Stimulated activated CD4-positive, alpha-beta T cell treated with anti-CD3 and anti-CD28 coated beads, Interleukin-2, amount 100 ng/mL, for 48 hours (primary cell): ENCODE results near the gene POC5.
"Not testable (repeated sequence)": the region's sequence is repeated elsewhere in the genome, so short reads cannot be mapped to it uniquely, and the experiment has no call there.

ENCODE experiments used
- DNase-seq, 2 donors: peaks; one replicate each; pipeline ENCODE4 v3.0.0-alpha.2; 2020

Gene POC5, protein sequence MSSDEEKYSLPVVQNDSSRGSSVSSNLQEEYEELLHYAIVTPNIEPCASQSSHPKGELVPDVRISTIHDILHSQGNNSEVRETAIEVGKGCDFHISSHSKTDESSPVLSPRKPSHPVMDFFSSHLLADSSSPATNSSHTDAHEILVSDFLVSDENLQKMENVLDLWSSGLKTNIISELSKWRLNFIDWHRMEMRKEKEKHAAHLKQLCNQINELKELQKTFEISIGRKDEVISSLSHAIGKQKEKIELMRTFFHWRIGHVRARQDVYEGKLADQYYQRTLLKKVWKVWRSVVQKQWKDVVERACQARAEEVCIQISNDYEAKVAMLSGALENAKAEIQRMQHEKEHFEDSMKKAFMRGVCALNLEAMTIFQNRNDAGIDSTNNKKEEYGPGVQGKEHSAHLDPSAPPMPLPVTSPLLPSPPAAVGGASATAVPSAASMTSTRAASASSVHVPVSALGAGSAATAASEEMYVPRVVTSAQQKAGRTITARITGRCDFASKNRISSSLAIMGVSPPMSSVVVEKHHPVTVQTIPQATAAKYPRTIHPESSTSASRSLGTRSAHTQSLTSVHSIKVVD

DNA sequence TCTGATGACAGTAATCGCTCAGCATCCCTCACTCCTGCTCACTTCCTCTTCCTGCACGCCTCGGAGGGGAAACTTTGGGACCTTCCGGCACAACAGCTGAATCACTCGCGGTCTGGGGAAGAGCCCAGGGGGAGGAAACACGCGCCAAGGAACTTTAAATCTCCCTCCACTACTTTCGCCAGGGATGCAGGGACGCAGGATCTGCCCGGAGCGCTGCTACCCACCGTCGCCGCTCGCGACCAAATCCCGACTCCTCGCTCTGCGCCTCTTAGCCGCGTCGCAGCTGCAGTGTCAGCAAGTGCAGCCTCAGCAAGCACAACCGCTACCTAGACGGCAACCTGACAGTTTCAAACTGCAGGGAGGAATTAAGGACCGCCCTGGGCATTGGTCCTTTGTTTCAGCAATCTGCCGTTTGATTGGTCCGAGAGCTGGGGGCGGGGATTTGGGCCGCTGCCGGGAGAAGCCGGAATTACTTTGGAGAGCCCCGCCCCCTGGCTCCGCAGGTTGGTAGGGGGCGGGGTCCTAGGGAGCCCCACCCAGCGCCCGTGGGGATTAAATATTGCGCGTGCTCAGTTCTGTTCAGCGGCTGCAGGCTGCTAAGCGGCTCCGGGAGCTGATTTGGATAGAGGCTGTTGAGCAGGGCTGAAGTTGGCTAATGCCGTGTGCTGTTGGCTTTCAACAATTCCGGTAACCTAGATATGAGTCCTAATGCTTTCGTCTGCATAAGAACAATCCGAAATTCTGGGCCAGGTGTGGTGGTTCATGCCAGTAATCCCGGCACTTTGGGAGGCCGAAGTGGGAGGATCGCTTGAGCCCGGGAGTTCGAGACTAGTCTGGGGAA, at the start of gene POC5:
Gene POC5 (minus strand): TSS at position 356 of the 841 bp plus-strand sequence. CDS start 4,500 bp downstream, outside the sequence.
- peak; percentile 98 for DNase-seq

DNA sequence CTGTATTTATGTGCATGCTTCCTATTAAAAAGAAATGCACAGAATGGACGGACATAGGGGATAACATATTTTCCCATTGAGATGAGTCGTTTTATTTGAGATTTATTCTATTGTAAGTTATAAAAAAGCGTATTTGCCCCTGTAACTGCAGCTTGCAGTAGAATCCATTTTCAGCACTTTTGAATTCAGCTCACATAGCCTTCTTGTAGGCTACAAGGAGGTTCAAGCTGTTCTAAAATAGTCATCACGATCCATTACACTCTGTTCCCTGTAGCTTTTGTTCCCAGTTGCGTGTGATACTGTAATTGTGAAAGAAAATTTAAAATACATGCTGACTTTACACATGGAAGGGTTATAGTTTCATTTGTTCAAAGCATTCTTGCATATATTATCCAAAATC, 40.9 kb upstream of the POC5 start:
- no peak for DNase-seq

DNA sequence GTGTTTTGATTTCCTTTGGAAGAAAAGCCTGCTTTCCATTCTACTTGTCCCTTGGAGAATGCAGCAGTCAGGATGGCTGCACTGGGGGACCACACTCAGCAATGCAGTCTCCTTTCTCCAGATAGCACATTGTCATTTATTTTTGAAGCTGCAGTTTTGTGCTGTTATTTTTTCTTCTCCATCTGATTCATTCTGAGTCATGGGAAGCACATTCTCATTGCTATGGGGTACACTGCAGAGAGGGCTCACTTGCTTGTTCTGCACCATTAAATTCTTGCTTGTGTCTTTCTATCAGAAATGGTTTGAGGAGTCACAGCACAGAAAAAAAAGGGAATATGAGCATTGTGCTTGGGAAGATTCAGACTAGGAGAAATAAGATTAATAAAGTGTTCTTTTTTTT, 39.7 kb upstream of the POC5 start:
- no peak for DNase-seq

DNA sequence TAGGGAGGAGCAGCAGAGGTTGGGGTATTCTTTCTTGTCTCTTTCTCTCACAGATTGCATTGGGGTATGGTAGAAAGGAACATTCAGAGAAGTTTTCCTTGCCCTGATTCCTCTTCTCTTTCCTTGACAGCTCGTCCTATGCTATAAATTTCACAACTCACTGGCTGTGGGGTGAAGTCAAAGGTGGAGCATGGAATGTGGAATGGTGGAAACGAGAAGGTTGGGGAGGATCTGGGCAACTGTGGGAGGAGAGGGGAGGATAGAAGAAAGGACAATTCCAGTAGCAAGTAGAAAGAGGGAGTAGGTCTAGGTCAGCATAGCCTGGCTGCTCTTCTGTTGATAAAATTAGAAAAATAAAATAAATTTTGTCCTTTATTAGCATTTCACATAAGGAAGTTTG, 39.0 kb upstream of the POC5 start:
- no peak for DNase-seq

DNA sequence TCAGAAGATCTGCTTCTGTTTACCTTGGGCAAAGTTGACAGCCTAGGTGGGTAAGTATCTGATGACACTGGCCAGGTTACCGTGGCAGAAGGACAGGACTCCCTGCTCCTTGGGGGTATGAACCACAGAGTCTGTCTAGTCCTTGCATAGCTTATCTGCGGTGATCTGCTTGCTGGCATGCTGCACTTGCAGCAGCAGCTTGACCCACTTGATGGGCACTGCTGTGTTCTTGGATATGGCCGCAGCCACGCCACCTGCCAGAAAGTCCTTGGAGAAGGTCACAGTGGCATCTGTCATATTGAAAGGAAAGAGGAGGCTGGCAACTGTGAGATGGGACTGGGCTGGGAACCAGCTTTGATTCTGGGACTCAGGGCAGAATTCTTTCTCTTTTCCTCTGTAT, 35.9 kb upstream of the POC5 start:
- DNase-seq = no peak

DNA sequence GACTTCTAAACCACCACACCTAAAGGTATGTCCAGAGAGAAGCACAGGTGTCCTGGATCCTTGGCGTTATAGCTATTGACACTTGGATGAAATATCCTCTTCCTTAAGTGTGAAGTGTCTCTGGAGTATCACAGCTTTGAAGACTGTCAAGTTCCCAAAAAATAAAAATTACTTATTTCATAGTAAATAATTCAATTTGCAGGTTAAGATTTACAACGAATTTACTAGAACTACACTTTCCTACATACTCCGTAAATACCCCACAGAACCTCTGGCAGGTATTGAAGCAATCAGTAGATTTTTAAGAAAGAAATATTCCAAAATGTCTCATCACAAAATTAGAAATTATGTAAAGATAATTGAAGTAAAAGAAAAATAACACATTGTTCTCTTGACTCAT, 27.1 kb upstream of the POC5 start:
- no peak for DNase-seq

DNA sequence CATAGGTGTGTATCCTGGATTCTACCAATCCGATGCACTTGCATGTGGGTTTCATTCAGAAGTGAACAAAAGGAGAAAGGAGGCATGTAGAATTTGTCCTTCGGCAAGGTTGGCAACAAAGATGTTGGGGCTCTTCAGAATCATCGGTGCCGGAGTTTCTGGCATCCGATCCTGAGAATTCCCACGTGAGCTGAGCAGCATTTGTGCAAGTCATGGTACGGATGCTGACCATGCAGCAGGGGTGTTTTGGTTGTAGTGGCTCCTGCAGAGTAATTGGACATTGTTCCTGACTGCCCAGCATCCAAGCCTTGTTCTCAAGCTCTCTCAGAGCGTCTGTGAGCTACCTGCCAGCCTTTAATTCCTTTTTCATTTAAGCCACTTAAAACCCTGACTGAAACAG, 19.0 kb upstream of the POC5 start:
- no peak for DNase-seq

DNA sequence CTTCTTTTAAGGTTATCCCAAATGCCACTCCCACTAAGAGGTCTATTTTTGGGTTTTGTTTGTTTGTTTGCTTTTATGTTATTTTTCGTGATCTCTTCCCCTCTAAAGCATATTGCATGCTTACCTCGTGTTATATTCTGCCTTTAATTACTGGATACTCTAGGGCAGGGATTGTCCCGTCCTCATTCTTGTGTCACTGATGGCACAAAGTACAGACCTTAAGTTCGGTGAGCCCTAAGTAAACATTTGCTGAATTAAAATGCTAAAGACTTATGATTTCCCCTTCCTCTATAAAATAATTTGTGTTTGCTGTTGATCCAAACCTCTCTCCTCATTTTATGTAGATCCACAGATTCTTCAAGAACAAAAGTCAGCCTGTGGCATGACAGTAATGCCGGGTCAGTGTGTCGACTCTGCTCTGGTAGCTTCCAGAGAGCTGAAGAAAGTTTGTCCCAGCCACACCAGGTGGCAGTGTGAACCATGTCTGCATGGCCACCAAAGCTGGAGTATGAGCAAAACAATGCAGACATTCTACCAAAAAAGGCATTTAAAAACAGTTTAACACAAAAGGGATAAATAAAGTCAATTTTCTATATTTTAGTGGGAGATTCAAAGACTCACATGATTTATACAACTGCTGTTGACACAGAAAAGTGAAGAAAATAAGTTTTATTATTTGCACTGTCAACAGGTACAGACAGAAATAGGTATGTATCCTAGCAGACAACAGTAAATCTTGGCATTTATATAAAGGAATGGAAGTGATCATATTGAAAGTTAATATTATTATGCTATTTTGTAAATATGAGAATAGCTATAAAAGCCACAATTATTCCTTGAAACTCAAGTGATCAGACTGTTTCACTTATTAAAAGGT, 17.9 kb upstream of the POC5 start:
- no peak for DNase-seq

DNA sequence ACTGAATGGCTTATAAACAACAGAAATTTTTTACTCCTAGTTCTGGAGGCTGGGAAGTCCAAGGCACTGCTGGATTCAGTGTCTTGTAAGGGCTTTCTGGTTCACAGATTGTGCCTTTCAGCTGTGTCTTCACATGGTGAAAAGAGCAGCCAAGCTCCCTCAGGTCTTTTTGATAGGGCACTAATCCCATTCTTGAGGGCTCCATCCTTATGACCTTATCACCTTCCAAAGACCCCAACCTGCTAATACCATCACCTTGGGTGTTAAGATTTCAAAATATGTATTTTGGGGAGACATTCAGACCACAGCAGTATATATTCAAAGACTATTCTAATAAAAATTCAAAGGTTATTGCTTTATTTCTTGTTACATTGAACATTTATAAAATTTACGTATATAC, 16.5 kb upstream of the POC5 start:
- DNase-seq = no peak

DNA sequence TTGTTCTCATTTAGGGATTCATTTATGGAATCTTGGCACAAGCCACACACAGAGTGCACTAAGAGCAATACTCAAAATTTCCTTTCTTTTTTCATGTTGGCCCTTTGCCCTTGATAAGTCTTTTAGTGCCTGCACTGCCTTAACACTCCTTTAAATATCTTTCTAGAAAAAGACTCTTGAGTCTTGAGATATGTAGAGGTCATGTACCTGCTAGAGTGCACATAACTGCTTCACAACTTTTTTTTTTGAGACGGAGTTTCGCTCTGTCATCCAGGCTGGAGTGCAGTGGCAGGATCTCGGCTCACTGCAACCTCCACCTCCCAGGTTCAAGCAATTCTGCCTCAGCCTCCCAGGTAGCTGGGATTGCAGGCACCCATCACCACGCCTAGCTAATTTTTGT, 14.3 kb upstream of the POC5 start:
- DNase-seq = not testable (repeated sequence)

DNA sequence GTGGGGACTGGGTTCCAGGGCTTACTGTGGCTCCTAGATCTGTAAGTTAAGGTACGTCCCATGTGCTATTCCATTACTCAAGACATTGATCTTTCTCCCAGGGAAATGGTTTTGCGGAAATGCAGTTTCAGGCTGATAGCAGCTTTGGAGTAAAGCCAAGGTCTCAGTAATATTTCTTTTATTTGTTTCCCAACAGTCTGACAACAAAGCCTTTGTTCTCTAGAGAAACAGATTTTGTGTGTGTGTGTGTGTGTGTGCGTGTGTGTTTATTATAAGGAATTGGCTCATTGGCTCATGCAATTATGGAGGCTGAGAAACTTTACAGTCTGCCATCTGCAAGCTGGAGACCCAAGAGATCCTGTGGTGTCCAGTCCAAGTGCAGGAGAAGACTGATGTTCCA, 12.1 kb upstream of the POC5 start:
- DNase-seq = no peak

DNA sequence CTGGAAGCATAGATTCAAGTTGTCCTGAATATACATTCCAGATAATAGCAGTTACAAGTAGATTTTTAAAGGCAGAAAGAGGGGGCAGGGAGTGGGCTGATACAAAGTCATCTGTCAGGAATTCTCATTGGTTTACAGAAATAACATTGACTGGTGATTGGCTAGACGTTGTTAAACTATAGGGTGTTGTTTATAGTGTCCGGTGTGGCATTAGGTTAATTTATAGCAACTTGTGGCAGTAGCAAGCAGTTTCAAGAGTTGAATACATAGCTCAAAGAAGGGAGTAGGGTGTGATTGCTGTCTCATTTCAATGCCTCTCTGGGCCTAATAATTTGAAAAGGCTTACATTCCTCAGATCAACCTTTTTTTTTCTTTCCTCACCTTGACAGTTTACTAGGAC, 10.7 kb upstream of the POC5 start:
- DNase-seq = no peak

DNA sequence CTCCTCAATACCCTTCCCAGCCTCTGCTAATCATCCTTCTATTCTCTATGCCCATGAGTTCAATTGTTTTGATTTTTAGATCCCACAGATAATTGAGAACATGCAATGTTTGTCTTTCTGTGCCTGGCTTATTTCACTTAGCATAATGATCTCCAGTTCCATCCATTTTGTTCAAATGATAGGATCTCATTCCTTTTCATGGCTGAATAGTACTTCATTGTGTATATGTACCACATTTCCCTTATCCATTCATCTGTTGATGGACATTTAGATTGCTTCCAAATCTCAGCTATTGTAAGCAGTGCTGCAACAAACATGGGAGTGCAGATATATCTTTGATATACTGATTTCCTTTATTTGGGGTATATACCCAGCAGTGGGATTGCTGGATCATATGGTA, 9.0 kb upstream of the POC5 start:
- not testable (repeated sequence) for DNase-seq

DNA sequence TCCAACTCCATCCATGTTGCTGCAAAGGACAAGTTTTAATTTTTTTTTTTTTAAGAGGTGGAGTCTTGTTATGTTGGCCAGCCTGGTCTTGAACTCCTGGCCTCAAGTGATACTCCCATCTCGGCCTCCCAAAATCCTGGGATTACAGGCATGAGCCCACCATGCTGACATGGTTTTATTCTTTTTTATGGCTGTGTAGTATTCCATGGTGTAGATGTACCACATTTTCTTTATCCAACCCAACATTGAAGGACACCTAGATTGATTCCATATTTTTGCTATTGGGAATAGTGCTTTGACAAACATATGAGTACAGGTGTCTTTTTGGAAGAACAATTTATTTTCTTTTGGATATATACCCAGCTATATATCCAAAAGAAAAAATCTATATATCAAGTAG, 6.1 kb upstream of the POC5 start:
- no peak for DNase-seq

DNA sequence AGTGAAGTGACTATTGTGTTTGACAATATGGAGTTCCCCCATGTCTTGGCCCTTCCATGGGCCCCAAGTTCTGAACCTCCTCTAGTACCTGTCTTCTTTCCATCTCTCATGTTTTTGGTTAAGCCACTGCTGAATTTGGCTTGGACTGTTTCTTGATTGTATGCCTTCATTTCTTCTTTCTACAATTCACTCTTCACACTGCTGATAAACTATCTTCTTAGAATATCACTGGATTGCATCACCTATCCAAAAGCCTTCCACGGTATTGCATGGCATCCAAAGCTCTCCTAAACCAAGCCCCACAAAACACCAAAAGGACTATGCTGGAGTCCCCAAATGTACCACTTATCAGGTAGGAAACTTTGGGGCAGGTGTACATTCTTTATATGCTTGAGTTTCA, 4.3 kb upstream of the POC5 start:
- DNase-seq = no peak

DNA sequence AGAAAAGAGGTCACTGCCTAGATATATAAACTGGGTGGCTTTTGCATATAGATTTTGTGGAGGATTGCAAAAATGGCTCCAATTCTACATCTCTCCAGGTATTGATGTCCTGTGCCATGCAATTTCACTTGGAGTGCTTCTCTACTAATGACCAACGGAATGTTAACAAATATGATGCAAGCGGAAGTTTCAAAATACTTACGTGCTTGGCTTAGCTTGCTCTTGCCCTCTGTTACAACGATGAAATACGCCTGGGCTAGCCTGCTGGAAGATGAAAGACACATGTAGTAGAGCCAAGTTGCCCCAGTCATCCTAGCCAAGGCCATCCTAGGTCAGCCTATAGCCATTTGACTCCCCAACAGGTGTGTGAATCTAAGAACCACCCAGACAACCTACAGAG, 3.6 kb upstream of the POC5 start:
- DNase-seq = no peak

DNA sequence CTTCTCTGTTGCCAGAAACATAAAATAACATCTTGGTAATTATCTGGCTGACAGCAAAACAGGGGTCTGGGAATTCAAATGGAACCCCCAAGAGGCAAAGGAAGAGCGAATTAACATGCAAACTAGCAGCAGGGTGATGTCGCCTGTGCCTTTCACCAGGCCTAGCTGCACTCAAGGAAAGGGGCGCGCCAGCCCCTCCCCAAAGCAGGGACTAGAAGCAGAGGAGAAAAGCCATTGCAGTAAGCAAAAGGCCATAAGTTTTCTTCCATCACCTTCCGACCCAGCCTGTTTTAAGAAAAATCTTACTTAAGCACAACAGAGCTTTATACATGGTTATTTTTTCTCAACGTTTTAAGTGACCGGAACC, 539 bp downstream of the POC5 start:
- no peak for DNase-seq

DNA sequence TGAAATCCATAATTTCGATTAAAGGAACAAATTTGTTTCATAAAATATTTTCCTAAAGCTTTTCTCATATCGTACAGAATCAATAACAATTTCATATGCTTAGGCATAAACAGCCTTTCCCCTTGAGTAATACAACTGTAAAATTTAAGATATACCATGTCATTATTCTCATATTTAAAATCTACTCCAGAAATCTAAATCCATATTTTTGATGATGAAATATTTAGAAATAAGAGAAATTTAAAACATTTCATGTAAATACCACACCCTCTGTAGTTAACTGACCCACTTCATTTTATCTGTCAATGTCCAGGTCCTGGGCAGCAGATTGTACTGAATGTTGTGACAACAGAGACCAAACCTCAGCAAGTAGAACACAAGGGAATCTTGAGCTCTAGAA, 5.1 kb downstream of the POC5 start:
- no peak for DNase-seq

DNA sequence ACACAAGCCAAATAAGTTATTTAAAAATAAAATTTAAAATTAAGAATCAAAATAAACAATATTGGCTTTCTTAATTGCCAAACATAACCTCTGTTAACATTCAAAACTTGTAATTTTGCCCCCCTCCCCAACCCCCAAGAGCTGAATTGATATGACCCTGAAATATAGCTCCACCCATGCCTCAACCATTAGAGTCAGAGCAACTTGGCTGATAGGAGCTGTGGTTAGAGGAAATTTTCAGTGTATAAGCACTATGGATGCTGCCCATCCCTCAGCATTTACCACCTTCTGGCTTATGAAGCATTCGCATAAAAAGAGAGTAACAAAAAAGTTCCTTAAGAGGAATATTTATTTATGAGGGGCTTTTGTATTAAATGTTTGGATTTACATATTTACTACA, 6.1 kb downstream of the POC5 start:
- no peak for DNase-seq

DNA sequence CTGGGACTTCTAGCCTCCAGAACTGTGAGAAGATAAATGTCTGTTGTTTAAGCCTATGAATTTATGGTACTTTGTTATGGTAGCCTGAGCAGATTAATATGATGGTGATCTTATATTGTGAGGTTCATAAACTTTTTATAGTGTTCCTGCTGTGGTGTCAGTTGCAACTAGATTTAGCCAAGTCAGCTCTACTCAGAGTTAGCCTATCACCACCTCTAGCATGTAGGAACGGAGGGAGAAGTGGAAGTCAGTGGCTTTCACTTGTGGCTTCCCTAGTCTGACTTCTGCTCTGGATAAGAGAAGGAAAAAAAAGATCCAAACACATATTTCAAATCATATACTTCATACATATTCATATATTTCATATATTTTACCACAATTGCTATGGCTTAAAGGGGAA, 6.6 kb downstream of the POC5 start:
- no peak for DNase-seq

DNA sequence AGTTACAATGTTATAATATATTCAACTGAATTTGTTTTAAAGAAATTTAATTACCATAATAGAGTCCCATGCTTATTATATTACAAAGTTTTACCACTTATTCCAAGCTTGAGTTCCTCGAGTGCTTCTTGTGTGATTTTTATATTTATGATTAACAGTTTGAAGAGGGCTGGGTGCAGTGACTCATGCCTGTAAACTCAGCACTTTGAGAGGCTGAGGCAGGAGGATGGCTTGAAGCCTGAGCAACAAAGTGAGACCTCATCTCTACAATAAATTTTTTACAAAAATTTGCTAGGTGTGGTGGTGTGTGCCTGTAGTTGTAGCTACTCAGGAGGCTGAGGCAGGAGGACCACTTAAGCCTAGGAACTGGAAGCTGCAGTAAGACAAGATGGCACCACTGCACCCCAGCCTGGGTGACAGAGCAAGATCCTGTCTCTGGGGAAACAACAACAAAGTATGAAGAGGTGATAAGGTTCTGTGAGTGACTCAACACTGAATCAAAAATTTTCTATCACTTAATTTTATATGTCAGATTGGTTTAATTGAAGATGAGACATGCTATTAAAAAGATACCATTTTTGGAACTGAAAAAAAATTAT, 9.2 kb downstream of the POC5 start:
- no peak for DNase-seq

DNA sequence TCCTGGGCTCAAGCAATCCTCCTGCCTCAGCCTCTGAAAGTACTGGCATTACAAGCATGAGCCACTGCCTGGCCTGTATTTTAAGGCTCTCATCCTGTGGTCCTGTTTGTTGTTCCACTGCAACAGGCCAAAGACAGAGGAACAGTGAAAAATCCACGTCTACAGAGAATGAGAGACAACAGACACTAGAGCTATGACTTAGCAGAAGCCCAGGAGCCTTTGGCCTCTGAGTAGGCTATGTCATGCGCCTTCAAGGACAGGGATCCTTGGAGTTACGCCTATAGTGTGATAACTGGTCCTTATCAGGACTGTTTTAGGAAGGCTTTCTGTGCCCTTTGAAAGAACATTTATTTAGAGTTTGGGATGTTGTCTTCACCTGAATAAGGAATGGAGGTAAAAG, 10.5 kb downstream of the POC5 start:
- no peak for DNase-seq

DNA sequence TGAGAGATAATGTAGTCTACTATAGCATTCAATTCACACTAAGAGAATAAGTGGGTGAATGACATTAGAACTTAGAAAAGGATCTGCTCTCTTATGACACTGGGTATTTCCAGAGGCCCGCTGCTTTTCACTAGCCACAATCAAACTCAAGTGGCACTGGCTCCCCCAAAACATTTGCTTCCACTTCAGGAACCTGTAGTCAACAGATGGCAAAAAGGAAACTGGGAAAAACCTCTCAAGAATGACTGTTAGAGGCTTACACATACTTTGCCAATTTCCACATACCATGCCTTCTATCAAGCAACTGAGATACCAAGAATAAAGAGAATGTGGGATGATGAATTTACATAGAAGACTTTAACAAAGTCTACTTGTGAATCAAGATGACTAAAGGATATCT, 11.2 kb downstream of the POC5 start:
- no peak for DNase-seq
